GM19455 (cell line): ENCODE data around the gene TYW1B.
"Not testable (repeated sequence)": the region's sequence is repeated elsewhere in the genome, so short reads cannot be mapped to it uniquely, and the experiment has no call there.

Experiments used
- ATAC-seq: cut with Tn5 transposase; IDR thresholded peaks from one replicate; pipeline ENCODE4 v1.9.1; 2021; ENCODE audit not compliant: unreplicated experiment

TYW1B gene

DNA sequence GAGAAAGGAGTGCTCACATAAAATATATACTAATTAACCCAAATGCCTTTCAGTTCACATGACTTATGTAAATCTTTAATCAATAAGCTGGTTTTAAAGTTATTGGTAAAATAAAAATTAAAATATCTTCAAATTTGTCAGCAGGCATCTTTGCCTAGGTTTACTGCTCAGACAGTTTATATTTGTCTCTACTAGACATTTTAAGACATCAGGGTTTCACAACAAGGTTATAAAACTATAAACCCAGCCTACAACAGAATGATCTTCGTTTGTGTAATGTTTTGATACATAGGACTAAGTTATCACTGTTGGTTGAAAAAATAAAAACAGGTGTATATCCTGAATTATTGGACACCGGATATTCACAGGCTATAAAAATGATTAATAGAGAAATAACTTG, 67.4 kb downstream of the TYW1B start:
- ATAC-seq = no peak

DNA sequence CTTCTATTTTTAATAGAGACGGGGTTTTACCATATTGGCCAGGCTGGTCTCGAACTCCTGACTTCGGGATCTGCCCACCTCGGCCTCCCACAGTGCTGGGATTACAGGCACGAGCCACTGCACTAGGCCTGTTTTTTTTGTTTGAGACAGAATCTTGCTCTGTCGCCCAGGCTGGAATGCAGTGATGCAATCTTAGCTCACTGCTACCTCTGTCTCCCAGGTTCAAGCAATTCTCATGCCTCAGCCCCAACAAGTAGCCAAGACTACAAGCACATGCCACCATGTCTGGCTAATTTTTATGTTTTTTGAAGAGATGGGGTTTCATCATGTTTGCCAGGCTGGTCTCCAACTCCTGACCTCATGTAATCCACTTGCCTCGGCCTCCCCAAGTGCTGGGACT, 73.7 kb downstream of the TYW1B start:
- no peak for ATAC-seq

DNA sequence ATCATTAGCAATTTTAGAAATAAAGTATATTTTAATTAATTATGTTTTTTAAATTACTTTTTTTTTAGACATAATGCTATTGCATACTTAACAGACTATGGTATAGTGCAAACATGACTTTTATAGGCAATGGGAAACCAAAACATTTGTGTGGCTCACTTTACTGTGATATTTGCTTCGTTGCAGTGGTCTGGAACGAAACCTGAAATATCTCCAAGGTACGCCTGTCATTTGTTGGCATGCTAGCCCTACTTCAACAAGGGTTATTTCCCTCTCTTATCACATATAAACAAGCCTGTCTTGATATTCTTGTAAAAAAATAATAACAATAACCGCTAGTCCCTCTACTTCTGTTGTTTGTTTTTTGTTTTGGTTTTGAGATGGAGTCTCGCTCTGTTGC, 74.2 kb downstream of the TYW1B start:
- no peak for ATAC-seq

DNA sequence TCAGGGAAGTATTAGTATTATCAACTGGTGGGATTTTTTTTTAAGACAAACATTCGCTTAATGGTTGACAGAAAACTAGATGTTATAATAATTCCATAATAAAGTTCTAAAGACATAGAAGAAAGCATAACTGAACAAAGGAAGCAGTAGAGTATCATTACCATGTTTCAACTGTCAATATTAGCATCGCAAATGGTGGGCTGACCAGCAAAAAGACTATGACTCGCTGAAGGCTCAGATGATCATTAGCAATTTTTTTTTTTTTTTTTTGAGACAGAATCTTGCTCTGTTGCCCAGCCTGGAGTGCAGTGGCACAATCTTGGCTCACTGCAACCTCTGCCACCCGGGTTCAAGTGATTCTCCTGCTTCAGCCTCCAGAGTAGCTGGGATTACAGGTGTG, 74.8 kb downstream of the TYW1B start:
- ATAC-seq = not testable (repeated sequence)

DNA sequence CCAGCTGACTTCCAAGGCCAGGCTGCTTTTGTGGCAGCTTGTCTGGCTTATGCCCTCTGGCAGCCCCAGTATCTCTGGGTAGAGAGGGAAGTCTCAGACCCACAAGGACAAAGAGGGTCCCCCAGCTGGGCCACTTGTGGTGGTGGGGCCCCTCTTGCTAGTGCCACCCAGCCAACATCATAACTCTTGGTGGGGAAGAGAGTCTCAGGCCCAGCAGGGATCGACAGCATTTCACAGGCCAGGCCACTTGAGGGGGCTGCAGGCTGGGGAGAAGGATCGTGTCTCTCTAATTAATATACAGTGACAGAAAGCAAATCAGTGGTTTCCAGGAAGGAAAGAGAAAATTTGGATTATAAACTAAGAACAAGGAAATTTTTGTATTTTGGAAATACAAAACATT, 76.0 kb downstream of the TYW1B start:
- no peak for ATAC-seq

DNA sequence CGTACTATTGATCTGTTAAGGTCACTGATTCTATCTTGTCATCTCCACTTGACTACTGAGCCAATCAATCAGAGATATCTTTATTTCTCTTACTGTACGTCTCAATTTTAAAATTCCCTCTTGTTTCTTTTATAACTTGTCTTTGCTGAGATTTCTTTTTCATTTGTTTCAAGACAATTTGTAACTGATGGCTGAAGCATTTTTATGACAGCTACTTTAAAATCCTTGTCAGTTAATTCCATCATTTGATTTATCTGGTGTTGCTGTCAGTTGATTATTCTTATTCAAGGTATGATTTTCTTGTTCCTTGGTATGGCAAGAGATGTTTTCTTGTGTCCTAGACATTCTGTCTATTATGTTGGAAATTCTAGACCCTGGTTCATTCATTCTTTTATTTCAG, 76.6 kb downstream of the TYW1B start:
- no peak for ATAC-seq

DNA sequence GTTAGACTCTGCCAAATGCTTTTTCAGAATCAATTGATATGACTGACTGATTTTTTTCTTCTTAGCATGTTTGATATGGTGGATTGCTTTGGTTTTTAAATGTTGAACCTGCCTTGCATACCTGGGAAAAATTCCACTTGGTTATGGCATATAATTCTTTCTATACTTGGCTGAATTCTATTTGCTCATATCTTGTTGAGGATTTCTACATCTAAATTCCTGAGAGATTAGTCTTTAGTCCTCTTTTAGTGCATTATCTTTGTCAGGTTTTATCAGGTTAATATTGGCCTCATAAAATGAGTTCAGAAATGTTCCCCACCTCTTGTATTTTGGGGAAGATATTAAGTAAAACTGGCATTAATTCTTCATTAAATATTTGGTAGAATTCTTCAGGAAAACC, 79.4 kb downstream of the TYW1B start:
- not testable (repeated sequence) for ATAC-seq

DNA sequence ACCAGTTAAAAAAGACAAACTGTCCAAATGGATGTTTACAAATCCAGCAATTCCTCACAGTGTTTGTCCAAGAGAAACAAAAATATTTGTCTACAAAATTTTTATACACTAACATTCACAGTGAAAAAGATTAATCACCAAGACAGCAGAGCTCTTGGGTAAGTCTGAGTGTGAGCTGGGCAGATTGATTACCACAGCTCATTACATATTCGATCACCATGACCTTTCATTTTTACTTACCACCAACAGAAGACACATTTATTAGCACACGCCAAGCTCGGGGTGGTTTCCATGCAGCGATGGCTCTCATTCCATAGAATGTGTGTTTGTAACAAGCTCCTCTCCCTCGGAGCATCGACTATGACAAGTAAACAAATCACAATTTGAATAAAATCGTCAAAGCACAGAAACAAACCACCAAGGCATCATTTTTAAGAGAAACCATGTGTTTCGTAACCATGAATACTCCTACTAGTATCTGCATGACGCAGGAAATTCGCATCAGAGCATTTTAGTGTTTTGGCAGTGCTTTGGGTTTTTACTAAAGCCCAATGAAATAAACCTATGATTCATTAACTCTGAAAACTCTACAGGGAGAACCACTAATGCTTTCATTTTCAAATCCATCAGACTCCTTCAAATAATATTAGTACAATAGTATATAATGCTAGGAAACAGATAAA, 83.6 kb downstream of the TYW1B start:
- ATAC-seq = not testable (repeated sequence)

DNA sequence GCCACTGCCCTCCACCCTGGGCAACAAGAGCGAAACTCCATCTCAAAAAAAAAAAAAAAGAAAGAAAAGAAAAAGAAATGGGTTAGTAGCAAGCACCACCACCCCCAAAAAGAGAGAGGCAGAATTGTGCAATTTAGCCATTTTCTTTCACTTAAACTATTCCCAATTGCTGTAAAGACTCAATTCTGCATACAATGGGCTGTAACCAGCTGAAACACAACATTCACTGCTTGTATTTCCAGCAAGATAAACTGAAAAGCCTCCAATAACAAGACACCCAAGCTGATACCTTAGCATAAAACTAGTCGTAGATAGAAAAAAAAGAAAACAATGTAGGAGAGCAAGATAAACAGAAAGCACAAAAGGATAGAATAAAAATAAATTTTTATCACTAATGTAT, 84.2 kb downstream of the TYW1B start:
- not testable (repeated sequence) for ATAC-seq

DNA sequence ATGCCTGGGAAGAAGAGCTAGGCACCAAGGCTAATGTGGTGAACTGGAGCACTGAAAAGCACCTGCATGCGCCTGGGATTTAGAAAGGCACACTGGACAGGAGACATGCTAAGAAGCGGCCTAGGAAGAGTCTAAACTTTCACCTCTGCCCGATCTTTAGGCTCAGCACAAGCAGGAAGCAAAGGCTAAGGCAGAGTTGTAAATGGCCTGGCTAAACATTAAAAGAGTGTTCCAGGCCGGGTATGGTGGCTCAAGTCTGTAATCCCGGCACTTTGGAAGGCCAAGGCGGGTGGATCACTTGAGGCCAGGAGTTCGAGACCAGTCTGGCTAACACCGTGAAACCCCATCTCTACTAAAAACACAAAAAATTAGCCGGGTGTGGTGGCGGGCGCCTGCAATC, 88.3 kb downstream of the TYW1B start:
- not testable (repeated sequence) for ATAC-seq

DNA sequence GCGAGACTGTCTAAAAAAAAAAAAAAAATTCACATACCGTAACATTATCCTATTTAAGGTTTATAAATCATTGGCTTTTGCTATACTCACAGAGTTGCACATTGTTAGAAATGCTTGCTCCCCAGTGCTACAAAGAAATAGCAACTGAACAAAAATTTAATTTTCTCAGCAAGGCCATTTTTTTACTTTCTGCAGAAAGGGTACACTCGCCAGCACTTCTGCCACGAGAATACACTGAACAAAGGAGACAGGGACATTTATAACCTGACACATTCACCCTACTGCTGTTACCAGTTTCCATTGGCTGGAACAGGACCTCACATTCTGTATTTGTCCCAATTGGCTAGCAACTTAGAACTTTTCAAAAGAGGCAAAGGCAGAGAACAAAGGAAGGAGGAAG, 92.1 kb downstream of the TYW1B start:
- not testable (repeated sequence) for ATAC-seq

DNA sequence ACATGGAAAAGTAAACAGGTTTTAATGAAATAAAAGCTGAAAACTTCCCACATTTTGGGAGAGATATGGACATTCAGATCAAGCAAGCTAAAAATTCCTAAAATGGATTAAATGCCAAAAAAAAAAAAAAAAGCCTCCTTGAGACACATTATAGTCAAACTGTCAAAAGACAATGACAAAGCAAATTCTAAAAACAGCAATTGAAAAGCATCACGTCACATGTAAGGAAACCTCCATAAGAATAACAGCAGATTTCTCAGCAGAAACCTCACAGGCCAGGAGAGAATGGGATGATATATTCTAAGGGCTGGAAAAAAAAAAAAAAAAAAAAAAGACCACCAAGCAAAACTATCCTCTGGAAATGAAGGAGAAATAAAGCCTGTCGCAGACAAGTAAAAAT, 97.2 kb downstream of the TYW1B start:
- not testable (repeated sequence) for ATAC-seq

DNA sequence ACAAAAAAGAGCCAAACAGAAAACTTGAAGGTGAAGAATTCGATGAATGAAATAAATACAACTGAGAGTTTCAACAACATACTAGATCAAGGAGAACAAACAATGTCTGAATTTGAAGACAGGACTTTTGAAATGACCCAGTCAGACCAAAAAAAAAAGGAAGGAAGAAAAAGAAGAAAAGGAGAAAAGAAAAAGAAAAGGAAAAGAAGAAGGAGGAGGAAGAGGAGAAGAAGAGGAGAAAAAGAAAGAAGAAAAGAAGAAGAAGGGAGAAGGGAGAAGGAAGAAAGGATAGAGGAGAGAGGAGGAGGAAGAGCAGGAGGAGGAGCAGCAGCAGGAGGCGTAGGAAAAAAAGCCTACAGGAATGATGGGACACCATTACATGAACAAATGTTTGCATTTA, 97.6 kb downstream of the TYW1B start:
- not testable (repeated sequence) for ATAC-seq

DNA sequence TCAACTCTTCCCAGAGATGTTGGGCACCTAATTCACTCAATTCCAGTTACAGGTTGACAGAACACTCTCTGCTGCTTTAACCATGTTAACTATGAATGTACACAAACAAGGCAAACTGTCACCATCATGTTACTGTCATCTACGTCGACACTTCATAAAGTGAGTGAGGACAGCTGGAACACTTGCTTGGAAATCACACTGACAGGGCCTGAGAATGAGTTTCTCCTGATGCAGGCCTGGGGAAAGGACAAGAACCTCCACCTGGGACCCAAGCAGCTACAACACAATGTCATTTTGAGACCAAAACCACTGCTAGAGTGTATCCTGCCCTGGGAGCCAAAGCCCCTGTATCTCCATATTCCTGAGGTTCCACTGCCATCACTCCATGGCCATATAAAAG, 98.9 kb downstream of the TYW1B start:
- not testable (repeated sequence) for ATAC-seq

DNA sequence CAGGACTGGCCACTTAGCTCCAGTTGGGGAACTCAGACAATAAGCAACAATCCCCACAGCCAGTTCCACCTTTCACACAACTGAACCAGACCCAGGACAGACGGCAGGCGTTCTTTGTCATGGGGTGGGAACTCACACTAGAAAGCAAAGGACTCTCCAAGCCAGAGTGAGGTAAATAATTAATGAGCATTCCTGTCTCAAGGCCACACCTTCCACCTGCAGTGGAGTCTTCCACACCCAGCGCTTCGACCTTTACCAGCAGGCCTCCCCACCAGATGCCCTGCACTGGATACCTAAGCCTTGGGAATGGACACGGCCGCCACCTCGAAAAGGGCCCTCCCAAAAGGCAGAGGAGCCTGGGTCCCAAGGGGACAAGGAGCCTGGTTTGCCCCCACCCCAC, 105.3 kb downstream of the TYW1B start:
- ATAC-seq = not testable (repeated sequence)

DNA sequence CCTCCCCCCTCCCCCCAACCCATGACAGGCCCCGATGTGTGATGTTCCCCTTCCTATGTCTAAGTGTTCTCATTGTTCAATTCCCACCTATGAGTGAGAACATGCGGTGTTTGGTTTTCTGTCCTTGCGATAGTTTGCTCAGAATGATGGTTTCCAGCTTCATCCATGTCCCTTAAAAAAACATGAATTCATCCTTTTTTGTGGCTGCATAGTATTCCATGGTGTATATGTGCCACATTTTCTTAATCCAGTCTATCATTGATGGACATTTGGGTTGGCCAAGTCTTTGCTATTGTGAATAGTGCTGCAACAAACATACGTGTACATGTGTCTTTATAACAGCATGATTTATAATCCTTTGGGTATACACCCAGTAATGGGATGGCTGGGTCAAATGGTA, 107.1 kb downstream of the TYW1B start:
- not testable (repeated sequence) for ATAC-seq

DNA sequence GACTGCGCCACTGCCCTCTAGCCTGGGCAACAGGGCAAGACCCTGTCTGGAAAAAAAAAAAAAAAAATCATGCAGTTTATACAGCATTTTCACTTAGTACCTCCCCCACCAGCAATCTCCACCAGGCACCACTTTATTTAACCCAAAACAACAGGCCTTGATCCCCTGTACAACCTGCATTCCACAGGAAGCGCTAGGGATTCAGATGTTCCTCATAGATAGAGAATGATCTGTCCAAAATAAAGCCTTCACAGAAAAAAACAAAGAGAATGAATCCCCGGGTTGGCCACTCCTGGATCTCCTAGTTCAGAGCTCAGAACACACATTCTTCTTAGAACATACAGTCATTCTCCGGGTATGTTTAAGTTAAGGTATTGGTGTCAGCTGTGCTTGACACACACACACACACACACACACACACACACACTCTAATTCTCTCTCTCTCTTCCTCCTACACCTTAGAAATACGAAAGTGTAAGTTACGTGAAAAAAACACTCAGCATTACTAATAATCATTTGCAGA, 110.7 kb downstream of the TYW1B start:
- ATAC-seq = not testable (repeated sequence)

DNA sequence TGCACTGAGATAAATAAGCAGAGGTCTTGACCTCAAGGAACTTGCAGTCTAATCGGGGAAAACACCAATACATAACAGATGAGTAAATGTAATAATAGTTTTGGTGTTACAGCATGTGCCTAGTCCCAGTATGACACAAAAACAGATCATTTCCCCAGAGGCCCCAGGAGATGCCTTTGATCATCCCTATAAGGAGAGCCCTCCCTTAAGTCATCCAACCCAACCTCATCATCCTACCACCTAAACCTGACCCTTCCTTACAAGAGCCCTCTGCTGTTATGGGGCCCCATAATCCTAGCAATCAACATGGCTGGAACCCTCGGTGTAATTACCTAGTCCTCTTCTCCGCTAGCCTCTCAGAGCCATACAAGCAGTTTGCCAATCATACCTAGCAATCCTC, 116.1 kb downstream of the TYW1B start:
- not testable (repeated sequence) for ATAC-seq

DNA sequence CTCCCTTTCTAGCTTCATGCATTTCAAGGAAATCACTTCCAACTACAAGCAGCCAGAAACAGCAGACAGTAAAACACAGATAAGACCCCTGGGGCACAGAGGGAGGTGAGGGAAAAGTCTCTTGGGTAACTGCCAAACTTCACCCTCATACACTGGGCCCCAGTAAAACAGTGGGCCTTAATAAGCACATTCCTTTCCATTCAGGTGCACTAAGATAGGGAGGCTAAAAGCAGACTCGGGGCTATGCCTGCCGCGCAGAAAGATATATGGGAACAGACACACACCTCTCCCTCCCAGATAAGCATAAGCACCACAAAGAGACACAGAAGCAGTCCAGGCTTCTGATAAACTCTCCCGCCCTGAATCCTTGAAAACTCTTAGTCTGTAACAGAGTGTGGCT, 117.0 kb downstream of the TYW1B start:
- ATAC-seq = no peak

DNA sequence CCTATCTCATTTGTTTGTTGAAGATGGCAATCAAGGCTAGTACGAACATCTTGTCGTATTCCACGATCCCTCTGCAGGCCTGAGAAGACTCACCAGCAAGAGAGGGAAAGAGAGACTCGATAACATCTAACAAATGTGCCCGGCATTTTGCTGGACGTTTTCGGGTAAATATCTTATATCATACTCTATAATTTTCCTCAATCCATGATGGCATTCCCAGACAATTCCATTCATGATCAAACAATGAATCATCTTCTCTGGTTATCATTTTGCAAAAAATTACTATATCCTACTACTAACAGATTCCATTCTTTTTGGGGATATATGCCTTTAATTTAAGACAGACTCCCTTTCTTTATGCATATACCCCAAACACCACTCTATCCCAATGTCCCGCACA, 118.1 kb downstream of the TYW1B start:
- ATAC-seq = no peak

DNA sequence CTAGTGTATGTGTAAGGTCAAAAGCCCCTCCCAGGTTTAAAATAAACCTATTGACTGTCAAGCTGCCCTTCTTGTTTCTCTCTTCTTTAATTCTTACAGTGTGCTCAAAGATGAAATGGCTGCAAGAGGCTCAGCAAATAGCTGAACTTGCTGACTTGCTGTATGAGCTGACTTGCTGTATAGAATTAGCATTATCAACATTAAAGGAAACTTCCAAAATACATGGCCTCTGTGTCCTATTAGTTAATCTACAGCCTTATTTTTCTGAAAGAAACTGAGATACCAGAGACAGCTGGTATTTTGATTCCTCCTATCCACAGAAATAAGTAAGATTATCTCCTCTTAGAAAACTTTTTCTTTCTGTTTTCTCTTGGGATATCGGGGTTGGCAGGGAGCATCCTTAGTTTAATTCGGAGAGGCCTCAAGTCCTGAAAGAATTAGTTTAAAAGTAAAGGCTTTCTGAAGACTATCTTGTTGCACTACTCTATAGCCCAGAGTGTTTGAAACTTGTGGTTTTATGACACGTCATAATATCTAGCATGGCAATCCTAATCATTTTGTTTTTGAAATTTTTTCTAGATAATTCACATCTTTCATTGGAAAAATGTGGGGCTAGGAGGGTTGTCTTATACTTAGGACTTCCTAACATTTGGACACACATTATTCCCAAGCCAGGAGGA, 119.5 kb downstream of the TYW1B start:
- not testable (repeated sequence) for ATAC-seq

DNA sequence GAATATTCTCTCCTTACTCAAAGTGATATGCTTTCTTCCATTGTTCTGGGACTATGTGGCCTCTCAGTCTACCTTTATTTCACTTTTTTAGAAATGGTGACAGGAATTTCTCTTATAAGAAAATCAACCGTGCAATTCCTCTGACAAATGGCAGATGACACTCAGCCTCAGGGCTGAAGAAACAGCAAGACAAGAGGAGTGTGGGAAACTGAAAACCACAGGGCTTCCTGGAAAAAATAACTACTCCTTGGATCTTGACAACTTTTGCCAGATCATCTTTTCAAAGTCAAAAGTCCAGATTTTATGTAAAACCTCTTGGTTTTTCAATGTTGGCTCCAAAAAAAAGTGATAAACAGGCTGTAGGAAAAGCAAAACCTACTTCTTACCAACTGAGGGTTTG, 121.5 kb downstream of the TYW1B start:
- ATAC-seq = no peak
